C4-2B (cell line): ENCODE measurements around the gene MAPKAPK2.

Source experiments
- ZFX ChIP-seq: fragments of 450-650 bp; IDR thresholded peaks from 2 replicates; pipeline ENCODE4 v1.6.1; 2017
- TF ChIP-seq, protein P1 (sequence below): fragments of 450-650 bp; conservative IDR thresholded peaks from 2 replicates; pipeline ENCODE4 v1.5.1; 2017; ENCODE audit warnings: mild to moderate bottlenecking

DNA sequence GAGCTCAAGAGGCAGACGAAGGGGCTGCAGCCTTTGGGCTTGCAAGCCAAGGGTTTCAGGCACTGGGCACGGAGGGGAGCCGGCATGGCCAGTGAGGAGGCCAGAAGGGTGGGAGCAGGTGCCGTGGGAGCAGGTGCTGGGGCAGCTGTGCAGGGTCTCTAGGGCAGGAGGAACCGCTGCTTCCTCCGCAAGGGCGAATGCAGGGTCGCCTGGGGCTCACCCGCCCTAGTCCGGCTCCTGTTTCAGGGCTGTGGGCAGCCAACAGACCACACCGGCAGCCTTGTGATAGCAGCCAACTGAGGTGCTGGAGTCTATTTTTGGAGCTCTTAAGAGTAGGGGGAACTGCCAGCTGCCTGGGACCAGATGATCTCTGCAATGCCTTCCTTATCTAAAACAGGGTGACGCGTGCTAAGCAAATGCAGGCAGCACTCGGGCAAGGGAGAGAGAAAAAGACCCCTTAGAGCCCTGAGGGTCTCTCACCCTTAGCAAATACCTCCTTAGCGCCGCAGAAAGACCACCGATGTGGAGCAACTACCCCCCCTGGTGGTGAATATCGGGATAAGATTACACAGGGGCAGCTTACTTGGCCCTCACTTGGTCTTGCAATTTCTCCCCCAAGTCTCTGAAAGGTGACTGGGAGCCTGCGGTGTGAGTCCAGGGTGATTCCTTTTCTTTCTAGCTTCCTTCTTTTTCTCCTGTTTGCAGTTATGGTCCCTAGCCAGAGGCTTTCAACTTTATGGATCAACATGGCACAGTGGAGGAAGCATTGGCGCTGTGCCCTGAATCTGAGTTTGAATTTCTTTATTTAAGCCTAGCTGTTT, 20.7 kb upstream of the MAPKAPK2 start:
- TF ChIP-seq, protein P1, sequence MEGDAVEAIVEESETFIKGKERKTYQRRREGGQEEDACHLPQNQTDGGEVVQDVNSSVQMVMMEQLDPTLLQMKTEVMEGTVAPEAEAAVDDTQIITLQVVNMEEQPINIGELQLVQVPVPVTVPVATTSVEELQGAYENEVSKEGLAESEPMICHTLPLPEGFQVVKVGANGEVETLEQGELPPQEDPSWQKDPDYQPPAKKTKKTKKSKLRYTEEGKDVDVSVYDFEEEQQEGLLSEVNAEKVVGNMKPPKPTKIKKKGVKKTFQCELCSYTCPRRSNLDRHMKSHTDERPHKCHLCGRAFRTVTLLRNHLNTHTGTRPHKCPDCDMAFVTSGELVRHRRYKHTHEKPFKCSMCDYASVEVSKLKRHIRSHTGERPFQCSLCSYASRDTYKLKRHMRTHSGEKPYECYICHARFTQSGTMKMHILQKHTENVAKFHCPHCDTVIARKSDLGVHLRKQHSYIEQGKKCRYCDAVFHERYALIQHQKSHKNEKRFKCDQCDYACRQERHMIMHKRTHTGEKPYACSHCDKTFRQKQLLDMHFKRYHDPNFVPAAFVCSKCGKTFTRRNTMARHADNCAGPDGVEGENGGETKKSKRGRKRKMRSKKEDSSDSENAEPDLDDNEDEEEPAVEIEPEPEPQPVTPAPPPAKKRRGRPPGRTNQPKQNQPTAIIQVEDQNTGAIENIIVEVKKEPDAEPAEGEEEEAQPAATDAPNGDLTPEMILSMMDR, result peak; percentile 93
- TF ChIP-seq ZFX, result no peak
